Trophoblast cell (in vitro differentiated cells and primary cell): Measurements from ENCODE around the gene CEP164.

Source experiments
- DNase-seq, 2 donors: peaks; one replicate each; pipeline ENCODE4 v3.0.0-alpha.2; 2016
- H2AFZ ChIP-seq: 2 replicates; pipeline ENCODE4 v1.6.1; 2013; ENCODE audit warnings: low read length, moderate library complexity, mild to moderate bottlenecking; ENCODE audit not compliant: insufficient read depth, poor library complexity
- H2AK5ac ChIP-seq: 2 replicates; pipeline ENCODE4 v1.6.1; 2013; ENCODE audit warnings: mild to moderate bottlenecking, low read length
- H2BK120ac ChIP-seq: 2 replicates; pipeline ENCODE4 v1.6.1; 2013; ENCODE audit warnings: low read length, mild to moderate bottlenecking, moderate library complexity; ENCODE audit not compliant: insufficient read depth, poor library complexity
- H2BK12ac ChIP-seq: 2 replicates; pipeline ENCODE4 v1.6.1; 2013; ENCODE audit warnings: mild to moderate bottlenecking, low read length, moderate library complexity
- H2BK5ac ChIP-seq: 2 replicates; pipeline ENCODE4 v1.6.1; 2013; ENCODE audit warnings: low read length, low read depth, moderate library complexity, mild to moderate bottlenecking; ENCODE audit not compliant: poor library complexity
- H3K14ac ChIP-seq: 2 replicates; pipeline ENCODE4 v1.6.1; 2013; ENCODE audit warnings: mild to moderate bottlenecking, low read length
- H3K18ac ChIP-seq: 2 replicates; pipeline ENCODE4 v1.6.1; 2013; ENCODE audit warnings: mild to moderate bottlenecking, low read length
- H3K23ac ChIP-seq: 2 replicates; pipeline ENCODE4 v1.6.1; 2013; ENCODE audit warnings: low read length
- H3K27ac ChIP-seq: 2 replicates; pipeline ENCODE4 v1.5.1; 2013; ENCODE audit warnings: low read depth, mild to moderate bottlenecking, inconsistent platforms, low read length, moderate library complexity
- H3K27me3 ChIP-seq: 2 replicates; pipeline ENCODE4 v1.6.1; 2013; ENCODE audit warnings: inconsistent platforms, mild to moderate bottlenecking, low read length, moderate library complexity; ENCODE audit not compliant: insufficient read depth
- H3K36me3 ChIP-seq, 2 experiments: 1 replicate in 1 of 2; 2 replicates in 1 of 2; pipeline ENCODE4 v1.6.1; 2013; ENCODE audit warnings: low read length in 2 of 2, mild to moderate bottlenecking in 2 of 2, moderate library complexity in 1 of 2; ENCODE audit not compliant: insufficient read depth in 2 of 2, control insufficient read depth in 1 of 2
- H3K4ac ChIP-seq: 2 replicates; pipeline ENCODE4 v1.6.1; 2013; ENCODE audit warnings: low read depth, mild to moderate bottlenecking, low read length, moderate library complexity
- H3K4me1 ChIP-seq, 2 experiments: 1 replicate in 1 of 2; 2 replicates in 1 of 2; pipeline ENCODE4 v1.6.1; 2013; ENCODE audit warnings: low read length in 2 of 2, mild to moderate bottlenecking in 2 of 2, moderate library complexity in 1 of 2; ENCODE audit not compliant: insufficient read depth in 2 of 2, control insufficient read depth in 1 of 2
- H3K4me2 ChIP-seq: 2 replicates; pipeline ENCODE4 v1.6.1; 2013; ENCODE audit warnings: inconsistent platforms, mild to moderate bottlenecking, low read length, moderate library complexity
- H3K4me3 ChIP-seq: 2 replicates; pipeline ENCODE4 v1.5.1; 2013; ENCODE audit warnings: mild to moderate bottlenecking, low read depth, low read length, inconsistent platforms
- H3K79me1 ChIP-seq: one replicate; pipeline ENCODE4 v1.6.1; 2013; ENCODE audit warnings: low read length
- H3K79me2 ChIP-seq: 2 replicates; pipeline ENCODE4 v1.6.1; 2013; ENCODE audit warnings: low read length, mild to moderate bottlenecking; ENCODE audit not compliant: control insufficient read depth, insufficient read depth, poor library complexity
- H3K9ac ChIP-seq: 2 replicates; pipeline ENCODE4 v1.6.1; 2013; ENCODE audit warnings: mild to moderate bottlenecking, low read length
- H3K9me3 ChIP-seq: 2 replicates; pipeline ENCODE4 v1.6.1; 2013; ENCODE audit warnings: low read depth, mild to moderate bottlenecking, control low read depth, inconsistent platforms, low read length; ENCODE audit not compliant: insufficient read depth
- H4K12ac ChIP-seq: 2 replicates; pipeline ENCODE4 v1.6.1; 2013; ENCODE audit warnings: low read depth, mild to moderate bottlenecking, low read length, moderate library complexity
- H4K8ac ChIP-seq: 2 replicates; pipeline ENCODE4 v1.6.1; 2013; ENCODE audit warnings: low read depth, mild to moderate bottlenecking, low read length, moderate library complexity
- H4K91ac ChIP-seq: one replicate; pipeline ENCODE4 v1.6.1; 2013; ENCODE audit warnings: low read depth, mild to moderate bottlenecking, low read length, moderate library complexity
- WGBS: extraction: QIAGEN DNeasy Blood & Tissue Kit; methylation state at CpG from one replicate; pipeline ENCODE4 v1.1.7; 2013; ENCODE audit warnings: missing lambda C conversion rate; ENCODE audit not compliant: insufficient read length, insufficient coverage; ENCODE audit errors: extremely low coverage; 5-methylcytosine and 5-hydroxymethylcytosine counted together

The CEP164 gene

DNA sequence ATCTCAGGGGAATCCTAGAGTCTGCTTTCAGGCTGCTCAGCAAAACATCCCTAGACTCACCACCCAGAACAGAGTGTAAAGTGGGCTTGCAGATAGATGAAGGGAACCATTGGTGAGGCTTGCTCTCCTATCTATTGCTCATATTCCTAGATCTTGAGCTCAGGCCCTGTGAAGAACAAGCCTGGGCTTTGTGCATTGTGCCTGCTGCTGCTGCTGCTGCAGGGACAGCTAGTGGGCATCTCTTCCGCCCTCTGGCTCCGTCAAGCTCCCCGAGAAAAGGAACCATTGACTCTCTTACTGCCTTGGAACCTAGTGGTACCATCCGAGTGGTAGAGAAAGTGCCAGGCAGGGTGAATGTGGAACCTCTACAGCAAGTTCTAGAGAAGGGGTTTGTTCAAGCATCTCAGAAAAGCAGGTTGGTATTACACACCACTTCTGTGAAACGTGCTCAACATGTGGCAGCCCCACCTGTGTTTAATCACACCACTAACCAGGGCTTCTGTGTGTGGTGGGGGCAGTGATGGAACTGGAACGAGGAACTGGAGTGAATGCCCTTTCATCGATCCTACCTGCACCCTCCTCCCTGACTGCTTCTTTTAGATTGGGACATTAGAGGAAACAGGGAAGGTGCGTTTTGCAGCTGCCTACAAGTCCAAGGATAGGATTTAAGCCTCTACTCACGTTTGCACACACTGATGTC is 32.1 kb upstream of the CEP164 start:
- no peak overlapping the region for H3K14ac ChIP-seq
- no peak overlapping the region for H2AK5ac ChIP-seq
- H2BK120ac ChIP-seq, result no peak overlapping the region
- no peak overlapping the region for H4K8ac ChIP-seq
- no peak overlapping the region for H3K4ac ChIP-seq
- H3K9ac ChIP-seq, result no peak overlapping the region
- H4K91ac ChIP-seq, result no peak overlapping the region
- no peak overlapping the region for H3K23ac ChIP-seq
- H3K18ac ChIP-seq, result no peak overlapping the region
- H2BK5ac ChIP-seq, result no peak overlapping the region
- no peaks in the 10 kb centered on the region for H3K79me2 ChIP-seq
- DNase-seq, result no peak
- peaks cover 12 to 20% of the 10 kb centered on the region in 2 experiments for H3K4me1 ChIP-seq
- no peak overlapping the region for H2AFZ ChIP-seq
- peaks cover 5% of the 10 kb centered on the region for H3K79me1 ChIP-seq
- no peak overlapping the region for H4K12ac ChIP-seq
- H2BK12ac ChIP-seq, result no peak overlapping the region
- H3K36me3 ChIP-seq, result peaks cover 5 to 12% of the 10 kb centered on the region in 2 experiments
- no peaks in the 10 kb centered on the region for H3K27me3 ChIP-seq
- no peak overlapping the region for H3K4me2 ChIP-seq
- H3K9me3 ChIP-seq, result peaks cover 2% of the 10 kb centered on the region
- no peak overlapping the region for H3K27ac ChIP-seq
- no peak overlapping the region for H3K4me3 ChIP-seq
- WGBS, result no CpG with 5 or more reads among the region's 9 CpGs

DNA sequence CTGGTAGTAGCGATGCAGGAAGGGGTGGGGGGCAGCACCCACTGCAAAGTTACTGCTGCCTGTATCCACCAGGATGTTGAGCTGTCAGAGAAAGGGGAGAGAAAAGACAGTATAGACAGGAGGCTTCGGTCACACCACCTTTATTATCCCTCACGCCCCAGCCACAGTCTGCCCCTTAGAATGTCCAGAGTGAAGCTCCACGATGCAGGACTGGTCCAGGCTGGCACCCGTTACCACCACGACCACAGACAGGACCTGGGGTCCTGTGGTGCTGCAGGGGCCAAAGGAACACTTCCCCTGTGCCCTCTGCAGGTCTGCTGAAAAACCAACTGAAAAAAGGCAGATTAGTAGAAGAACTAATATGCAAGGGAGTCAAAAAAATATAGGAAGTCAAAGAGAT is 30.8 kb upstream of the CEP164 start:
- Histone ChIP-seq H3K9ac (no peak overlapping the region), H3K27ac (no peak overlapping the region), H3K14ac (no peak overlapping the region), H2AK5ac (no peak overlapping the region), H3K4me1 (peaks cover 12 to 24% of the 10 kb centered on the region in 2 experiments), H3K27me3 (no peaks in the 10 kb centered on the region), H3K36me3 (peaks cover 0 to 6% of the 10 kb centered on the region in 2 experiments), H4K91ac (no peak overlapping the region), H3K79me1 (peaks cover 5% of the 10 kb centered on the region), H3K18ac (no peak overlapping the region), H2BK5ac (no peak overlapping the region), H3K4me2 (no peak overlapping the region), H4K8ac (no peak overlapping the region), H4K12ac (no peak overlapping the region), H3K4me3 (no peak overlapping the region), H3K23ac (no peak overlapping the region), H3K9me3 (peaks cover 2% of the 10 kb centered on the region), H2BK120ac (no peak overlapping the region), H3K79me2 (no peaks in the 10 kb centered on the region), H2BK12ac (no peak overlapping the region), H3K4ac (no peak overlapping the region), H2AFZ (no peak overlapping the region)
- WGBS, result no CpG with 5 or more reads among the region's 6 CpGs
- no peak for DNase-seq

DNA sequence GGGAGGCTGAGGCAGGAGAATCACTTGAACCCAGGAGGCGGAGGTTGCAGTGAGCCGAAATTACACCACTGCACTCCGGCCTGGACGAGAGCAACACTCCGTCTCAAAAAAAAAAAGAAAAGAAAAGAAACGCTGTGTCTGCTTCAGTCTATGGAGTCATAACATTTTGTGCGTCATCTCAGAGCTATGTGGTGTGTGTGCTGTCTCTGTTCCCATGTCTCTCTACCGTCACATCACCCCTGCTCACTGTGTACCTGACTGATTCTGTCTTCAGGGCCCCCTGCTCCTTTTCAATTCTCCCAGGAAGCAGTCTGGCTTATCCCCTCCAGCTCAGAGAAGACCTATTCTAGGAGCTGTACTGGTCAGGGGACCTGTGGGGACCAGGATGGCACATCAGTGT is 29.5 kb upstream of the CEP164 start:
- Histone ChIP-seq H3K9ac (no peak overlapping the region), H2BK5ac (no peak overlapping the region), H4K8ac (no peak overlapping the region), H4K91ac (no peak overlapping the region), H2BK12ac (no peak overlapping the region), H3K79me1 (peaks cover 5% of the 10 kb centered on the region), H3K27ac (no peak overlapping the region), H3K36me3 (peaks cover 0 to 6% of the 10 kb centered on the region in 2 experiments), H3K4me1 (peaks cover 9 to 20% of the 10 kb centered on the region in 2 experiments), H3K4ac (no peak overlapping the region), H3K27me3 (no peaks in the 10 kb centered on the region), H2BK120ac (no peak overlapping the region), H3K14ac (no peak overlapping the region), H3K9me3 (peaks cover 2% of the 10 kb centered on the region), H3K23ac (no peak overlapping the region), H4K12ac (no peak overlapping the region), H3K4me2 (no peak overlapping the region), H3K4me3 (no peak overlapping the region), H3K79me2 (no peaks in the 10 kb centered on the region), H2AK5ac (no peak overlapping the region), H2AFZ (no peak overlapping the region), H3K18ac (no peak overlapping the region)
- no CpG with 5 or more reads among the region's 8 CpGs for WGBS
- peak in 1 of 2 donors; percentile 31 for DNase-seq

DNA sequence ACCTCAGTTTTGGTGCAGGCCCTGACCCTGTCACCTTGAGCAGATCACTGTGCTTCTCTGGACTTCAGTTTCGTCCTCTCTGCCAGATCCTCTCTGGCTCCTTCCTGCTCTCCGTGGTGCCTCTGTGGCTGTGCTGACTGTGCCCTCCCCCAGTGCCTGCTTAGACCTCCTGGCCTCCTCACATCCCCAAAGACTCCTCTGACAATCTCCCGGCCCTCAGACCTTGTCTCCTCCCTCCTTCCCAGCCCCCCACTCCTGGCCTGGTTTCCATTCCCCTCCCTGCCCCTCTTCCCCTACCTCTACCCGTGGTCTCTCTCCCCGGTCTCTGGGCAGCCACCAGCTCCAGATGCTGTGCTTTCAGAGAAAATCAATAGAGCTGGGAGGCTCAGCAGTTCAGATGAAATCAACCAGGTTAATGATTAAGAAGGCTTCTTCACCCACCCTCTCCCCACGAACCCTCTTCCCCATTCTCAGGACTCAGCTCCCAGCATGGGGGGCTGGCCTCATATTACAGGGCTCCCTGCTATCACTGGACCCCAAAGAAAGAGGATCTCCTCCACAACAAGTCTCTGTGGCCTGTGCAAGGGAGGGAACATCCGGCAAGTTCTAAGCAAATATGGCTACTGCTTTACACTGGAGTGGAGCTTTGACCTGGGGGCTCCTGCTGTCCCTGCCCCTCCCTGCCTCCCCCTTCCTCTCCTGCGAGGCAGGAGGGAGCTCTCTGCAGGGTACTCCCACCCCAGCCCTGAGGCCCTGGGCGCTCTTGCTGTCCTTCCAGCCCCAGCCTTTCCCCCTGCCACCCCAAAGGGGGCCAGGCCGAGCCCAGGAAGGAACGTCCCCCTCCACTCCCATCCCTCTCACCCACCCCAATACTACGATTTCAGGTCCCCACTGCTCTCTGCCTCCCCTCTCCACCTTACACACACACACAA is 28.0 kb upstream of the CEP164 start:
- WGBS, result no CpG with 5 or more reads among the region's 12 CpGs
- Histone ChIP-seq H4K12ac (no peak overlapping the region), H3K18ac (no peak overlapping the region), H2AK5ac (peak overlapping the region; percentile 8), H3K79me2 (no peaks in the 10 kb centered on the region), H3K4me3 (no peak overlapping the region), H2BK120ac (peak overlapping the region; percentile 27), H3K9ac (no peak overlapping the region), H2AFZ (peak overlapping the region; percentile 20), H3K23ac (no peak overlapping the region), H3K79me1 (peaks cover 5% of the 10 kb centered on the region), H3K4me1 (peaks cover 9 to 19% of the 10 kb centered on the region in 2 experiments), H3K9me3 (peaks cover 2% of the 10 kb centered on the region), H3K36me3 (peaks cover 0 to 6% of the 10 kb centered on the region in 2 experiments), H3K4me2 (no peak overlapping the region), H3K27me3 (no peaks in the 10 kb centered on the region), H4K8ac (peak overlapping the region; percentile 11), H3K14ac (peak overlapping the region; percentile 13), H3K4ac (peak overlapping the region; percentile 9), H3K27ac (peak overlapping the region; percentile 22), H4K91ac (peak overlapping the region; percentile 57), H2BK5ac (no peak overlapping the region), H2BK12ac (peak overlapping the region; percentile 28)
- no peak for DNase-seq
